H1 (cell line): ENCODE data around the gene CD96. TPM values are rescaled to one million over a fixed set of nuclear protein-coding genes. Genes with fewer than 3 reads are reported as not detected.

ENCODE experiments used
- CTCF ChIA-PET: fragments of 300-600 bp; sonication (Branson Sonifier 250); formaldehyde crosslinking; loops from one replicate; lab custom pipeline; 2021; ENCODE audit not compliant: partially characterized antibody; lab: Charles Lee
- POLR2A ChIA-PET: fragments of 300-600 bp; sonication (Branson Sonifier 250); formaldehyde crosslinking; loops from one replicate; lab custom pipeline; 2021; ENCODE audit warnings: inconsistent platforms; ENCODE audit not compliant: partially characterized antibody; lab: Charles Lee
- DNase-seq, 2 experiments: peaks; one replicate each; pipeline versions ENCODE4 v3.0.0 to v3.0.0-alpha.2; 2010 to 2022; ENCODE audit warnings: low spot score in 2 of 2, low read depth in 1 of 2, mixed read lengths in 1 of 2
- FAIRE-seq: peaks from 2 replicates; lab custom pipeline; 2011; peaks lifted over from hg19 to GRCh38; lab: Jason Lieb, UNC
- H2AFZ ChIP-seq: 2 replicates; pipeline ENCODE4 v1.8.1; 2012; ENCODE audit warnings: low read length, inconsistent platforms
- H2AK5ac ChIP-seq: 2 replicates; pipeline ENCODE4 v1.6.1; 2013; ENCODE audit warnings: low read depth, low read length
- H2BK120ac ChIP-seq: replicated peaks from 2 replicates; pipeline ENCODE3; 2013; ENCODE audit warnings: low read depth, low read length, inconsistent platforms
- H2BK12ac ChIP-seq: 2 replicates; pipeline ENCODE4 v1.6.1; 2013; ENCODE audit warnings: low read depth, low read length
- H2BK15ac ChIP-seq: 2 replicates; pipeline ENCODE4 v1.6.1; 2013; ENCODE audit warnings: low read length
- H2BK20ac ChIP-seq: 2 replicates; pipeline ENCODE4 v1.6.1; 2013; ENCODE audit warnings: low read length
- H2BK5ac ChIP-seq: 2 replicates; pipeline ENCODE4 v1.6.1; 2013; ENCODE audit warnings: low read depth, low read length
- H3K14ac ChIP-seq: 2 replicates; pipeline ENCODE4 v1.6.1; 2013; ENCODE audit warnings: inconsistent platforms; ENCODE audit not compliant: insufficient read length
- H3K18ac ChIP-seq: 2 replicates; pipeline ENCODE4 v1.6.1; 2013; ENCODE audit warnings: low read length; ENCODE audit errors: extremely low read depth
- H3K23ac ChIP-seq: 2 replicates; pipeline ENCODE4 v1.6.1; 2013; ENCODE audit warnings: inconsistent platforms; ENCODE audit not compliant: insufficient read length
- H3K23me2 ChIP-seq: 2 replicates; pipeline ENCODE4 v1.6.1; 2013; ENCODE audit warnings: low read depth, low read length
- H3K27ac ChIP-seq: 2 replicates; pipeline ENCODE4 v1.6.1; 2011; ENCODE audit warnings: low read depth, low read length, inconsistent platforms
- H3K27me3 ChIP-seq, 4 experiments: replicated peaks in 1 of 4; 1 replicate in 1 of 4; 2 replicates in 3 of 4; pipeline versions ENCODE4 v1.6.1 to v1.8.1; 2011 to 2013; ENCODE audit warnings: low read length in 3 of 4, mild to moderate bottlenecking in 3 of 4, inconsistent platforms in 2 of 4, mixed read lengths in 2 of 4, moderate library complexity in 1 of 4; ENCODE audit not compliant: control insufficient read depth in 3 of 4, insufficient read depth in 3 of 4; ENCODE audit errors: extremely low read depth in 1 of 4
- H3K36me3 ChIP-seq, 4 experiments: 2 replicates each; pipeline versions ENCODE4 v1.6.1 to v1.8.1; 2011 to 2013; ENCODE audit warnings: mild to moderate bottlenecking in 4 of 4, low read length in 3 of 4, moderate library complexity in 2 of 4, control low read depth in 1 of 4, inconsistent platforms in 1 of 4; ENCODE audit not compliant: insufficient read depth in 4 of 4, control insufficient read depth in 2 of 4
- H3K4ac ChIP-seq: replicated peaks from 2 replicates; pipeline ENCODE3; 2013; ENCODE audit warnings: low read length, low read depth, mixed read lengths, inconsistent platforms; ENCODE audit not compliant: insufficient read length
- H3K4me1 ChIP-seq, 4 experiments: replicated peaks in 1 of 4; 1 replicate in 1 of 4; 2 replicates in 3 of 4; pipeline versions ENCODE4 v1.6.1 to v1.8.1; 2011 to 2013; ENCODE audit warnings: low read length in 3 of 4, inconsistent platforms in 2 of 4, mixed read lengths in 1 of 4; ENCODE audit not compliant: insufficient read depth in 4 of 4, control insufficient read depth in 3 of 4
- H3K4me2 ChIP-seq, 2 experiments: 2 replicates each; pipeline versions ENCODE4 v1.6.1 to v1.8.1; 2011 to 2013; ENCODE audit warnings: low read depth in 2 of 2, low read length in 2 of 2, control low read depth in 1 of 2, inconsistent platforms in 1 of 2, mild to moderate bottlenecking in 1 of 2; ENCODE audit not compliant: insufficient read depth in 1 of 2
- H3K4me3 ChIP-seq, 4 experiments: fragments of 200-600, 300-600 bp in 1 of 4; sonication (generic), shearing (Covaris generic), sonication (Bioruptor Twin) in 1 of 4; 2 replicates each; pipeline versions ENCODE4 v1.5.1 to v1.8.1; 2011 to 2016; ENCODE audit warnings: low read length in 4 of 4, low read depth in 3 of 4, control low read depth in 2 of 4, inconsistent platforms in 2 of 4, mild to moderate bottlenecking in 2 of 4, mixed read lengths in 1 of 4, moderate library complexity in 1 of 4; ENCODE audit not compliant: insufficient read depth in 2 of 4; ENCODE audit errors: extremely low read depth in 1 of 4
- H3K56ac ChIP-seq: replicated peaks from 2 replicates; pipeline ENCODE3; 2013; ENCODE audit warnings: low read depth, mild to moderate bottlenecking, mixed read lengths, low read length, inconsistent platforms; ENCODE audit not compliant: insufficient read length
- H3K79me1 ChIP-seq: 2 replicates; pipeline ENCODE4 v1.6.1; 2013; ENCODE audit warnings: low read depth, low read length, control low read depth
- H3K79me2 ChIP-seq, 2 experiments: 2 replicates each; pipeline versions ENCODE4 v1.6.1 to v1.8.1; 2012 to 2013; ENCODE audit warnings: low read length in 2 of 2, mild to moderate bottlenecking in 2 of 2, inconsistent platforms in 1 of 2; ENCODE audit not compliant: insufficient read depth in 2 of 2, control insufficient read depth in 1 of 2
- H3K9ac ChIP-seq, 4 experiments: replicated peaks in 1 of 4; 1 replicate in 1 of 4; 2 replicates in 3 of 4; pipeline versions ENCODE4 v1.6.1 to v1.8.1; 2011 to 2013; ENCODE audit warnings: low read depth in 3 of 4, low read length in 3 of 4, control low read depth in 2 of 4, mild to moderate bottlenecking in 2 of 4, moderate library complexity in 2 of 4, inconsistent platforms in 1 of 4; ENCODE audit errors: extremely low read depth in 1 of 4
- H3K9me3 ChIP-seq, 2 experiments: 2 replicates each; pipeline versions ENCODE4 v1.6.1 to v1.8.1; 2012 to 2013; ENCODE audit warnings: mild to moderate bottlenecking in 2 of 2, moderate library complexity in 2 of 2, control low read depth in 1 of 2, inconsistent platforms in 1 of 2, low read depth in 1 of 2, low read length in 1 of 2, mixed read lengths in 1 of 2; ENCODE audit not compliant: insufficient read depth in 2 of 2
- H4K20me1 ChIP-seq, 2 experiments: replicated peaks in 1 of 2; 2 replicates each; pipeline versions ENCODE3 to v1.8.1; 2011 to 2013; ENCODE audit warnings: inconsistent platforms in 2 of 2, low read length in 2 of 2, mild to moderate bottlenecking in 1 of 2; ENCODE audit not compliant: insufficient read depth in 2 of 2, control insufficient read depth in 1 of 2
- H4K5ac ChIP-seq: 2 replicates; pipeline ENCODE4 v1.6.1; 2013; ENCODE audit warnings: low read length, low read depth, mixed read lengths, inconsistent platforms; ENCODE audit not compliant: insufficient read length
- H4K8ac ChIP-seq: 2 replicates; pipeline ENCODE4 v1.8.0; 2013; ENCODE audit warnings: mild to moderate bottlenecking, moderate library complexity, low read length, inconsistent platforms; ENCODE audit not compliant: insufficient read depth; ENCODE audit errors: extremely low read depth
- H4K91ac ChIP-seq: replicated peaks from 2 replicates; pipeline ENCODE3; 2013; ENCODE audit warnings: low read length, mixed read lengths, inconsistent platforms; ENCODE audit not compliant: insufficient read length
- BCL11A ChIP-seq, 2 experiments: IDR thresholded peaks; one replicate each; pipeline ENCODE4 v1.6.1; 2011; ENCODE audit warnings: low read depth in 2 of 2, low read length in 2 of 2, mild to moderate bottlenecking in 2 of 2
- BRCA1 ChIP-seq: IDR thresholded peaks from 2 replicates; pipeline ENCODE4 v1.6.1; 2012; ENCODE audit warnings: low read depth, low read length, improper control_type of control experiment
- CHD1 ChIP-seq: IDR thresholded peaks from 2 replicates; pipeline ENCODE4 v1.6.1; 2012; ENCODE audit warnings: low read depth, low read length, improper control_type of control experiment
- CREB1 ChIP-seq: IDR thresholded peaks from 2 replicates; pipeline ENCODE4 v1.6.1; 2012; ENCODE audit warnings: inconsistent platforms
- HDAC2 ChIP-seq, 2 experiments: fragments of 300-600 bp in 1 of 2; sonication (generic) in 1 of 2; IDR thresholded peaks; 2 replicates each; pipeline ENCODE4 v1.6.1; 2011 to 2012; ENCODE audit warnings: low read depth in 2 of 2, low read length in 2 of 2, mild to moderate bottlenecking in 2 of 2, moderate library complexity in 2 of 2, borderline replicate concordance in 1 of 2, inconsistent platforms in 1 of 2
- JUN ChIP-seq: IDR thresholded peaks from 2 replicates; pipeline ENCODE4 v1.6.1; 2011; ENCODE audit warnings: low read depth, mild to moderate bottlenecking, improper control_type of control experiment, low read length
- PHF8 ChIP-seq: fragments of 200-600 bp; sonication (generic); conservative IDR thresholded peaks from 2 replicates; pipeline ENCODE4 v1.7.1; 2012; ENCODE audit warnings: low read depth, mild to moderate bottlenecking, inconsistent platforms, low read length, moderate library complexity
- POLR2A ChIP-seq, 2 experiments: IDR thresholded peaks; 1 replicate in 1 of 2; 2 replicates in 1 of 2; pipeline ENCODE4 v1.6.1; 2011; ENCODE audit warnings: low read depth in 2 of 2, low read length in 2 of 2, mild to moderate bottlenecking in 2 of 2; ENCODE audit errors: control extremely low read depth in 1 of 2
- SP4 ChIP-seq: IDR thresholded peaks from 2 replicates; pipeline ENCODE4 v1.6.1; 2012; ENCODE audit warnings: low read length, inconsistent platforms
- TBP ChIP-seq: IDR thresholded peaks from 2 replicates; pipeline ENCODE4 v1.6.1; 2011; ENCODE audit warnings: low read depth, low read length, improper control_type of control experiment
- WGBS, 2 experiments: shearing (Covaris generic) in 1 of 2; methylation state at CpG; one replicate each; pipeline versions ENCODE4 v1.1.6 to v1.1.7; 2013 to 2015; ENCODE audit warnings: low lambda C conversion rate in 2 of 2, mixed read lengths in 2 of 2, inconsistent platforms in 1 of 2, low coverage in 1 of 2, missing lambda C conversion rate in 1 of 2; ENCODE audit not compliant: insufficient replicate concordance in 2 of 2, insufficient coverage in 1 of 2, insufficient read length in 1 of 2; ENCODE audit errors: extremely low coverage in 1 of 2, missing lambda C conversion rate in 1 of 2; 5-methylcytosine and 5-hydroxymethylcytosine counted together
- polyA plus RNA-seq, 7 experiments: library from polyadenylated mRNA; depleted of rRNA in 3 of 7; stranded (reverse) in 5 of 7; unstranded in 2 of 7; fragments of >200 nt in 5 of 7; fragments of 200-250 nt in 2 of 7; gene quantifications; 1 replicate in 5 of 7; 2 replicates in 1 of 7; 4 replicates in 1 of 7; pipeline versions ENCODE4 v1.2.1 to v1.2.3, GENCODE V29; 2011 to 2013; ENCODE audit warnings: missing spikeins in 2 of 7, mixed read lengths in 2 of 7
- total RNA-seq: library from RNA; stranded (reverse); fragmentation: NEBNext Ultra II Directional; extraction: Animal tissue kit (Norgen Biotek cat#: 25700); gene quantifications from 2 replicates; pipeline ENCODE4 v1.2.1, GENCODE V29; 2021

CD96 gene
- total and polyA plus RNA-seq, 2 of the 8 experiments (the other 6 are each of a cell fraction or from before 2014, with no cell fraction given), result not detected

- Histone ChIP-seq H2AFZ (no peak overlapping the region), H2BK12ac (no peak overlapping the region), H3K14ac (no peak overlapping the region), H2AK5ac (no peak overlapping the region), H3K4me1 (no peaks in the 10 kb centered on the region), H3K23ac (no peak overlapping the region), H2BK5ac (no peak overlapping the region), H3K36me3 (no peaks in the 10 kb centered on the region), H3K56ac (no peak overlapping the region), H4K8ac (no peak overlapping the region), H3K4me2 (no peak overlapping the region), H3K23me2 (no peaks in the 10 kb centered on the region), H4K5ac (no peak overlapping the region), H4K91ac (no peak overlapping the region), H3K18ac (no peak overlapping the region), H2BK15ac (no peak overlapping the region), H2BK20ac (no peak overlapping the region), H4K20me1 (no peaks in the 10 kb centered on the region), H2BK120ac (no peak overlapping the region), H3K79me1 (no peaks in the 10 kb centered on the region), H3K9ac (no peak overlapping the region), H3K4ac (no peak overlapping the region), H3K4me3 (no peak overlapping the region), H3K27ac (no peak overlapping the region), H3K79me2 (no peaks in the 10 kb centered on the region), H3K9me3 (peaks cover 0 to 6% of the 10 kb centered on the region in 2 experiments; a peak in 1 of 4 replicates), H3K27me3 (no peaks in the 10 kb centered on the region)
- ChIA-PET CTCF (interaction anchor here (1.7 to 1.8 kb wide), 2 partner anchors 12 to 20 kb away, joined by 4 to 6 read pairs; no protein-coding TSS in a partner anchor), POLR2A (no interaction called here)
- no peak for TF ChIP-seq BRCA1
- TF ChIP-seq PHF8, result no peak
- no peak for TF ChIP-seq CREB1
- no peak for TF ChIP-seq CHD1
- no peak for TF ChIP-seq HDAC2 (IDR thresholded peaks at IDR 0.05; ENCODE audit: borderline replicate concordance in 1 of 2, low read depth in 2 of 2, low read length in 2 of 2)
- no peak for TF ChIP-seq TBP
- no peak for TF ChIP-seq JUN
- no peak for TF ChIP-seq POLR2A (IDR thresholded peaks at IDR 0.05; ENCODE audit: control extremely low read depth in 1 of 2, low read depth in 2 of 2, low read length in 2 of 2)
- TF ChIP-seq BCL11A (IDR thresholded peaks at IDR 0.05; ENCODE audit: low read depth in 2 of 2, low read length in 2 of 2), result no peak
- TF ChIP-seq SP4, result no peak
- WGBS, 2 experiments, result 80% methylated on average over 3 of the region's 3 CpGs; no CpG with 5 or more reads in 1 of the 2 experiments
- no peak for FAIRE-seq
- no peak for DNase-seq
Measured at GRCh38 chr3:111619833-111620232, 77.8 kb downstream of the CD96 start.
